Heart left ventricle (tissue), 16 donors: Measurements from ENCODE around the gene NCAM1. TPM values are rescaled to one million over a fixed set of nuclear protein-coding genes. Genes with fewer than 3 reads are reported as not detected.

Source experiments
- ATAC-seq, 4 donors: fragments of 200-7000 bp; cut with Tn5 transposase; one replicate each; pipeline ENCODE4 v1.9.1; 2020 to 2022; ENCODE audit warnings: moderate library complexity in 4 of 4, mild to moderate bottlenecking in 3 of 4, moderate number of reproducible peaks in 1 of 4
- DNase-seq, 5 donors: peaks; one replicate each; pipeline ENCODE4 v3.0.0-alpha.2; 2020
- H3K27ac ChIP-seq, 12 donors: fragments of 200-600 bp; sonication (generic) in 4 of 12; one replicate each; pipeline versions ENCODE4 v1.5.0 to v1.8.0; 2016 to 2022; ENCODE audit warnings: mild to moderate bottlenecking in 2 of 12
- H3K27me3 ChIP-seq, 9 donors: fragments of 200-600 bp; sonication (generic) in 2 of 9; one replicate each; pipeline versions ENCODE4 v1.5.1 to v1.8.0; 2016 to 2022; ENCODE audit warnings: mild to moderate bottlenecking in 3 of 9
- H3K36me3 ChIP-seq, 9 donors: fragments of 200-600 bp; sonication (generic) in 2 of 9; one replicate each; pipeline versions ENCODE4 v1.5.0 to v1.8.0; 2018 to 2022; ENCODE audit warnings: mild to moderate bottlenecking in 2 of 9
- H3K4me1 ChIP-seq, 12 donors: fragments of 200-600 bp; sonication (generic) in 4 of 12; one replicate each; pipeline versions ENCODE4 v1.5.0 to v1.8.0; 2016 to 2022; ENCODE audit warnings: mild to moderate bottlenecking in 3 of 12
- H3K4me3 ChIP-seq, 12 donors: fragments of 200-600 bp; sonication (generic) in 4 of 12; one replicate each; pipeline versions ENCODE4 v1.5.0 to v1.8.0; 2017 to 2022; ENCODE audit warnings: mild to moderate bottlenecking in 9 of 12, moderate library complexity in 4 of 12
- H3K9me3 ChIP-seq, 12 donors: fragments of 200-600 bp; sonication (generic) in 4 of 12; one replicate each; pipeline versions ENCODE4 v1.5.0 to v1.8.0; 2016 to 2022; ENCODE audit warnings: mild to moderate bottlenecking in 1 of 12
- POLR2A ChIP-seq, 2 donors: fragments of 450-650 bp; IDR thresholded peaks; one replicate each; pipeline ENCODE4 v1.6.1; 2017; ENCODE audit warnings: antibody characterized with exemption in 2 of 2, mild to moderate bottlenecking in 2 of 2, moderate library complexity in 2 of 2
- WGBS, 4 donors: extraction: QIAGEN DNeasy Blood & Tissue Kit in 2 of 4; methylation state at CpG; one replicate each; pipeline versions ENCODE4 v1.1.5 to v1.1.7; 2013 to 2018; 5-methylcytosine and 5-hydroxymethylcytosine counted together
- intact Hi-C, 10 donors: fragments of 100-400 bp; cut with DNase I; formaldehyde crosslinking; loops; one replicate each; pipeline versions ENCODE4 v1.11.1 to v1.14.2; 2022
- polyA plus RNA-seq, 2 donors: library from polyadenylated mRNA; stranded (reverse); fragments of 200-250 nt; gene quantifications; one replicate each; pipeline ENCODE4 v1.2.3, GENCODE V29; 2013
- total RNA-seq, 9 donors: library from RNA; depleted of rRNA in 2 of 9; stranded (reverse); fragments of >200 nt in 2 of 9; fragmentation: NEBNext Ultra II Directional in 3 of 9; extraction: Animal tissue kit (Norgen Biotek cat#: 25700) in 3 of 9; gene quantifications; one replicate each; pipeline versions ENCODE4 v1.1.0 to v1.2.4, GENCODE V29; 2016 to 2023
- TF ChIP-seq, protein P1 (sequence below), 12 donors: fragments of 200-600 bp; sonication (generic) in 4 of 12; IDR thresholded peaks; one replicate each; pipeline versions ENCODE4 v1.5.0 to v1.8.0; 2018 to 2022; ENCODE audit warnings: antibody characterized with exemption in 12 of 12, mild to moderate bottlenecking in 5 of 12
- donor health status: ischemic (EF 13 %, LVEDD 7.1; RV severe dilation, severe dysfunction).
- donor health status: healthy with polysubstance abuse.
- donor health status: DM: no; HTN: yes; CAD: no.
- donor health status: DM: no; HTN: no; CAD: no.
- donor health status: ischemic (EF 25% LVEDD 6.9; RV normal size, moderate dysfunction).
- donor health status: ischemic (EF 25% LVEDD 5.7; RV mildly dilated, moderate dysfunction).
- donor health status: healthy.
- donor health status: DM: yes; HTN: yes; CAD: no.
- donor health status: ischemic (EF 35%, LVEDD 5.7; RV mildly dilated, moderate dysfunction).
- donor health status: nonischemic (EF 11% LVEDD 7.7; RV severe dilation, severe dysfunction).
- donor health status: DM: yes; HTN: yes; CAD: no.
- donor health status: PGD.
- donor health status: ischemic (EF 29% LVEDD 5.4; RV normal size, mild dysfunction).
- donor health status: nonischemic (EF 23%, LVEDD 6.1; RV moderate dilation, normal function).

NCAM1 gene
- total and polyA plus RNA-seq, 11 donors: 78.0 to 753 (median 389) TPM

DNA sequence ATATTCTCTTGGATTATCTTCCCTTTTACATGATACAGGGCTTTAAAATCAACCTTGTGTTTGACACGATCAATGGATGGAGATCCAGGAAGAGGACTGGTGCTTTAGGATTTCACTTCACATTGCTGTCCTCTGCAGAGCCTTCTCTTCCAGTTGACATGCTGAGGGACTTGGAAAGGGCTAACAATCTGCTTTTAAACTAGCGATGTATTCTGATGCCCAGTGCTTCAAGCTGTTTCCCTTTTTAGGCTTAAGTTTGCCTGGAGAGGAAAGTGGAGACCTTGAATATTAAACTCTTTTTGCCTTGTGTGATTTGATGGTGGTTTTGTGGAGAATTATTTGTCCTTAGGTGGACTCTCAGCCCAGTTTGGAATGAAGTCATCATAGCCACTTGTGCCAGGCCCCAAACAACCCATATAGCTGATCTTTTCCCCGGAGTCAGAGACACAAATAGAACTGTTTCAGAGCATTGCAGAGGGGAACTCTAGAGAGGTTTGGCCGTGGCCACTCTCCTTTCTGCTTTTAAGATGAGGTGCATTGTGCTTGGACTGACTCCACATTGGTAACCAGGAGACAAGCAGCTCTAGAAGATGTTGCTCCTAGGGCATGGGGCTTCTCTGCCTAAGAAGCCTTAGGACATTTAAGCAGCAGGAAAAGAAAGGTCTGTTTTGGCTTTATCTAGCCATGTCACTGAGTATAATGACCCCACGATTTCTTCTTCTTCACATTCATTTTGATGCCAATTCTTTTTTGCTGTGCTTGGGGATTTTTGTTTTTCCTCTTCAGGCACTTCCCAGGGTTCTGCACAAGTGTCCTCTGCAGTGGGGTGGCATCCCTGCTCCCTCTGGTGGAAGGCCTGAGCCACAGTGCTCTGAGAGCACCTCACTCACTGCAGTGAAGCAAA lies 152.8 kb downstream of the NCAM1 start:
- Histone ChIP-seq H3K27ac (peak overlapping the region in 9 of 12 donors; percentile 41 to 79 (median 62)), H3K9me3 (no peaks in the 10 kb centered on the region), H3K4me3 (no peak overlapping the region), H3K27me3 (no peaks in the 10 kb centered on the region), H3K4me1 (peaks cover 0 to 58% (median 21%) of the 10 kb centered on the region in 12 donors), H3K36me3 (no peaks in the 10 kb centered on the region)
- WGBS, 4 donors: 28 to 39% (median 38%) methylated on average over 5 of the region's 5 CpGs
- ATAC-seq (peak; percentile 89 to 94 (median 91)), DNase-seq (peak; percentile 49 to 67 (median 64))
- intact Hi-C loops: loop anchor here in 9 of 10 donors (5.0 to 10.0 kb wide), 9 partner anchors 149 to 819 kb away; partner anchors contain the start of gene NCAM1 (in 6 of the 9)
- TF ChIP-seq POLR2A (IDR thresholded peaks at IDR 0.05): no peak
- TF ChIP-seq, protein P1, sequence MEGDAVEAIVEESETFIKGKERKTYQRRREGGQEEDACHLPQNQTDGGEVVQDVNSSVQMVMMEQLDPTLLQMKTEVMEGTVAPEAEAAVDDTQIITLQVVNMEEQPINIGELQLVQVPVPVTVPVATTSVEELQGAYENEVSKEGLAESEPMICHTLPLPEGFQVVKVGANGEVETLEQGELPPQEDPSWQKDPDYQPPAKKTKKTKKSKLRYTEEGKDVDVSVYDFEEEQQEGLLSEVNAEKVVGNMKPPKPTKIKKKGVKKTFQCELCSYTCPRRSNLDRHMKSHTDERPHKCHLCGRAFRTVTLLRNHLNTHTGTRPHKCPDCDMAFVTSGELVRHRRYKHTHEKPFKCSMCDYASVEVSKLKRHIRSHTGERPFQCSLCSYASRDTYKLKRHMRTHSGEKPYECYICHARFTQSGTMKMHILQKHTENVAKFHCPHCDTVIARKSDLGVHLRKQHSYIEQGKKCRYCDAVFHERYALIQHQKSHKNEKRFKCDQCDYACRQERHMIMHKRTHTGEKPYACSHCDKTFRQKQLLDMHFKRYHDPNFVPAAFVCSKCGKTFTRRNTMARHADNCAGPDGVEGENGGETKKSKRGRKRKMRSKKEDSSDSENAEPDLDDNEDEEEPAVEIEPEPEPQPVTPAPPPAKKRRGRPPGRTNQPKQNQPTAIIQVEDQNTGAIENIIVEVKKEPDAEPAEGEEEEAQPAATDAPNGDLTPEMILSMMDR (IDR thresholded peaks at IDR 0.05): peak; percentile 32 to 77 (median 65)

DNA sequence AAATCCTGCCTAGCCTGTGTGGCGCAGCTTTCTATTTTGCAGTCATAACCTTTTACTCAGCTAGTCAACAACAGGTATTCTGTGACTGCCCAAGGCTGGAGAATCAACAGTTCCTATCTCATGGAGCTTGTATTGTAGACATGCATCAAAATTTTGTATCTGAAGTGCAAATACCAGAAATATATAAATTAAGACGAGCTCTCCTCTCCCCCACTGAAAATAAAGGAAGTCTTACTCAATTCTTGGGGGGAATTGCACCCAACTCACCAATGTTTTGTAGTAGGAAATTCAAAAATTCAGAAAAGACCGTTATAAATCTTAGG lies 153.4 kb downstream of the NCAM1 start:
- H3K4me3 ChIP-seq: no peak overlapping the region
- ATAC-seq (no peak), DNase-seq (no peak)
- TF ChIP-seq, protein P1 (IDR thresholded peaks at IDR 0.05): no peak
- intact Hi-C loops: loop anchor here in 9 of 10 donors (5.0 to 10.0 kb wide), 10 partner anchors 150 to 820 kb away; partner anchors contain the start of gene NCAM1 (in 7 of the 9)
- no peaks in the 10 kb centered on the region for H3K36me3 ChIP-seq
- H3K27me3 ChIP-seq: no peaks in the 10 kb centered on the region
- peaks cover 0 to 62% (median 25%) of the 10 kb centered on the region in 12 donors for H3K4me1 ChIP-seq
- H3K9me3 ChIP-seq: no peaks in the 10 kb centered on the region
- H3K27ac ChIP-seq: peak overlapping the region in 7 of 12 donors; percentile 12 to 79 (median 62)
- WGBS, 4 donors: 62 to 76% (median 72%) methylated on average over 3 of the region's 3 CpGs

DNA sequence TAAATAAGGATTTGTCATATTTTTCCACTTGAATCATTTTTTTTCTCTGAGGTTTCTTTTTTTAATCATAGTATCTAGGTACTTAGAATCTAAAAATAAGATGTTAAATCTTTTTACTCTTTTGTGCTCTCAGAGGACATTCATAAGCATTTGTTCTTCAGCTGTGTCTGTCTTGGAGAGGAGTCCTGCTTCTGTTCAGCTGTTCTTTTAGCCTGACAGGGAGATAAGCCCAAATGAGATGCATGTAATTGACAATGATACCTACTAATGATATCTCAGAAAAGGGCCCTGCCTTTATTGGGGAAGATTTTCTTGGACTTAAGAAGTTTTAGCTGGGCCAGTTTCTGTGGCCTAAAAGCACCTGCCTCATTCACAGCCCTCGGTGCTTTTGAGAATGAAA lies 156.9 kb downstream of the NCAM1 start:
- intact Hi-C loops: loop anchor here in 9 of 10 donors (5.0 to 10.0 kb wide), 8 partner anchors 153 to 823 kb away; partner anchors contain the start of gene NCAM1 (in 5 of the 9)
- ATAC-seq: no peak

More for the DNA sequence above, 156.9 kb downstream of the NCAM1 start:
- no peak for TF ChIP-seq POLR2A (IDR thresholded peaks at IDR 0.05)
- TF ChIP-seq, protein P1 (IDR thresholded peaks at IDR 0.05): no peak
- 71 to 84% (median 78%) methylated on average over 1 of the region's 1 CpG for WGBS, 4 donors
- H3K4me3 ChIP-seq: no peak overlapping the region
- no peak for DNase-seq
- no peaks in the 10 kb centered on the region for H3K27me3 ChIP-seq
- H3K27ac ChIP-seq: peak overlapping the region in 5 of 12 donors; percentile 18 to 63 (median 37)
- H3K36me3 ChIP-seq: no peaks in the 10 kb centered on the region
- H3K9me3 ChIP-seq: no peaks in the 10 kb centered on the region
- peaks cover 0 to 64% (median 28%) of the 10 kb centered on the region in 12 donors for H3K4me1 ChIP-seq
